K562 (cell line): ENCODE data around the gene GLB1L2.

ENCODE experiments used
- CBX2 ChIP-seq: fragments of 200-600 bp; sonication (generic); IDR thresholded peaks from one replicate; pipeline ENCODE4 v1.6.1; 2012; ENCODE audit warnings: mild to moderate bottlenecking, low read length, inconsistent platforms; ENCODE audit not compliant: insufficient read depth, poor library complexity, severe bottlenecking
- CTCF ChIP-seq, 3 experiments: IDR thresholded peaks in 2 of 3; conservative IDR thresholded peaks in 1 of 3; 2 replicates each; pipeline ENCODE4 v1.5.1; 2011 to 2012; ENCODE audit warnings: low read length in 3 of 3, mild to moderate bottlenecking in 3 of 3, control low read depth in 2 of 3, improper control_type of control experiment in 1 of 3, inconsistent platforms in 1 of 3, low read depth in 1 of 3, mixed read lengths in 1 of 3, moderate library complexity in 1 of 3; ENCODE audit not compliant: insufficient read depth in 2 of 3
- CTCFL ChIP-seq: IDR thresholded peaks from 2 replicates; pipeline ENCODE4 v1.6.1; 2011; ENCODE audit warnings: borderline replicate concordance, low read depth, mild to moderate bottlenecking, moderate library complexity, low read length; ENCODE audit not compliant: insufficient read depth, poor library complexity, severe bottlenecking
- DNMT1 ChIP-seq: fragments of 450-650 bp; IDR thresholded peaks from 2 replicates; pipeline ENCODE4 v1.6.1; 2016; ENCODE audit warnings: antibody characterized with exemption, mild to moderate bottlenecking
- LCOR ChIP-seq: sonication (generic); formaldehyde crosslinking; IDR thresholded peaks from 2 replicates; pipeline ENCODE4 v1.8.0; 2022; ENCODE audit warnings: mild to moderate bottlenecking, missing genetic modification reagents
- SPI1 ChIP-seq: IDR thresholded peaks from 2 replicates; pipeline ENCODE4 v1.6.1; 2011; ENCODE audit warnings: low read depth, low read length, control low read depth, borderline replicate concordance
- TEAD2 ChIP-seq: fragments of 450-650 bp; IDR thresholded peaks from 2 replicates; pipeline ENCODE4 v1.6.1; 2016; ENCODE audit warnings: missing genetic modification characterization, control low read depth, missing compliant biosample characterization
- ZBTB33 ChIP-seq: sonication (generic); formaldehyde crosslinking; IDR thresholded peaks from 2 replicates; pipeline ENCODE4 v1.8.1; 2023; ENCODE audit warnings: mild to moderate bottlenecking, missing genetic modification reagents
- ZNF280B ChIP-seq: fragments of 250-450 bp; sonication (Bioruptor Pico); IDR thresholded peaks from 2 replicates; pipeline ENCODE4 v1.5.1; 2021; ENCODE audit warnings: mild to moderate bottlenecking
- ZNF76 ChIP-seq: fragments of 250-450 bp; sonication (Bioruptor Pico); IDR thresholded peaks from 2 replicates; pipeline ENCODE4 v1.4.0; 2020; ENCODE audit warnings: mild to moderate bottlenecking, moderate library complexity, borderline replicate concordance

GRCh38 chr11:134366254-134366653, 34.5 kb downstream of the GLB1L2 start:
- TF ChIP-seq SPI1: no peak
- TF ChIP-seq CBX2: no peak
- no peak for TF ChIP-seq TEAD2 (tag)
- no peak for TF ChIP-seq LCOR (CRISPR knock-in tag)
- TF ChIP-seq ZNF76 (CRISPR knock-in tag): no peak
- TF ChIP-seq CTCF (IDR thresholded peaks at IDR 0.05 in 2 of 3, conservative IDR thresholded peaks at IDR 0.05 in 1 of 3; ENCODE audit: insufficient read depth in 2 of 3, low read depth in 1 of 3, low read length in 3 of 3): no peak
- no peak for TF ChIP-seq CTCFL
- no peak for TF ChIP-seq ZNF280B (CRISPR knock-in tag)
- TF ChIP-seq DNMT1: no peak
- TF ChIP-seq ZBTB33 (CRISPR knock-in tag): no peak
